GM10266 (cell line): ENCODE measurements around the gene VPS37B.

ENCODE experiments used
- DNase-seq: peaks from one replicate; pipeline ENCODE4 v3.0.0; 2012; ENCODE audit errors: extremely low spot score
- TF ChIP-seq, protein P1 (sequence below): IDR thresholded peaks from 2 replicates; pipeline ENCODE4 v1.5.1; 2012; ENCODE audit warnings: mild to moderate bottlenecking, low read depth; ENCODE audit not compliant: control insufficient read depth, insufficient read depth; ENCODE audit errors: missing control alignments

VPS37B gene

GRCh38 chr12:122827258-122827657 lies 68.7 kb downstream of the VPS37B start:
- TF ChIP-seq, protein P1, sequence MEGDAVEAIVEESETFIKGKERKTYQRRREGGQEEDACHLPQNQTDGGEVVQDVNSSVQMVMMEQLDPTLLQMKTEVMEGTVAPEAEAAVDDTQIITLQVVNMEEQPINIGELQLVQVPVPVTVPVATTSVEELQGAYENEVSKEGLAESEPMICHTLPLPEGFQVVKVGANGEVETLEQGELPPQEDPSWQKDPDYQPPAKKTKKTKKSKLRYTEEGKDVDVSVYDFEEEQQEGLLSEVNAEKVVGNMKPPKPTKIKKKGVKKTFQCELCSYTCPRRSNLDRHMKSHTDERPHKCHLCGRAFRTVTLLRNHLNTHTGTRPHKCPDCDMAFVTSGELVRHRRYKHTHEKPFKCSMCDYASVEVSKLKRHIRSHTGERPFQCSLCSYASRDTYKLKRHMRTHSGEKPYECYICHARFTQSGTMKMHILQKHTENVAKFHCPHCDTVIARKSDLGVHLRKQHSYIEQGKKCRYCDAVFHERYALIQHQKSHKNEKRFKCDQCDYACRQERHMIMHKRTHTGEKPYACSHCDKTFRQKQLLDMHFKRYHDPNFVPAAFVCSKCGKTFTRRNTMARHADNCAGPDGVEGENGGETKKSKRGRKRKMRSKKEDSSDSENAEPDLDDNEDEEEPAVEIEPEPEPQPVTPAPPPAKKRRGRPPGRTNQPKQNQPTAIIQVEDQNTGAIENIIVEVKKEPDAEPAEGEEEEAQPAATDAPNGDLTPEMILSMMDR: no peak
- peak; percentile 15 for DNase-seq

DNA sequence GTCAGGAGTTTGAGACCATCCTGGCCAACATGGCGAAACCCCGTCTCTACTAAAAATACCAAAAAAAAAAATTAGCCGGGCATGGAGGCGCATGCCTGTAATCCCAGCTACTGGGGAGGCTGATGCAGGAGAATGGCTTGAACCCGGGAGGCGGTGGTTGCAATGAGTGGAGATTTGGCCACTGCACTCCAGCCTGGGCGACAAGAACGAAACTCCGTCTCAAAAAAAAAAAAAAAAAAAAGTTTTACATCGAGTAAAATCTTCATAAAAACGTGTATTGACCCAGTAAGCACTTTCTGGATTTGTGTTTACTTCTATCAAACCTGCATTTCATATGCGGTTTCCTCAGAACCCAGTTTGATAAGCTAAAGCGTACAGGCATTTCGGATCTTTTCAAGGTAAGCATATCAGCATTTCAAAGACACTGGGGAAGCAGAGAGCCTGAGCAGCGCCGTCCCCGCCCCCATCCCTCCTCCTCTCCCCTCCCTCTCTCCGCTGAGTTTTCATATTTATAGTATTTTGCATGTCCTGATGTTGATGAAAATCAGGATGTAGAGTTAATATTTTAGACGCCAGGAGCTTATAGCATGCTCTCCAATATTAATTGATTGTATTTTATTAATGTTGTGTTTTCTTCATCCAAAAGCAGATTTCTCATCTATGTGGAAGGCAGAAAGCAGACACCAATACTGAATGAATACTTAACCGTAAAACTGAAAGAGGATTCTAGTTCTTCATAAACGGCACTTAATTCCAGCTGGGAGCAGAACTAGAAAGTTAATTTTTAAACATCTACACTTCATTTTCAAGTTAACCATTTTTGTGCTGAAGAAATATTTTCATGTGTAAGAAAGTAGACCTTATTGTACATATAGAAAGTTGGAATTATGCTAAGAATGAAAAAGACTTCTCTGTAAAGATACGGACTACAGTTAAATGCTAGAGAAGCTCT lies 69.9 kb downstream of the VPS37B start:
- TF ChIP-seq, protein P1: no peak
- no peak for DNase-seq

DNA sequence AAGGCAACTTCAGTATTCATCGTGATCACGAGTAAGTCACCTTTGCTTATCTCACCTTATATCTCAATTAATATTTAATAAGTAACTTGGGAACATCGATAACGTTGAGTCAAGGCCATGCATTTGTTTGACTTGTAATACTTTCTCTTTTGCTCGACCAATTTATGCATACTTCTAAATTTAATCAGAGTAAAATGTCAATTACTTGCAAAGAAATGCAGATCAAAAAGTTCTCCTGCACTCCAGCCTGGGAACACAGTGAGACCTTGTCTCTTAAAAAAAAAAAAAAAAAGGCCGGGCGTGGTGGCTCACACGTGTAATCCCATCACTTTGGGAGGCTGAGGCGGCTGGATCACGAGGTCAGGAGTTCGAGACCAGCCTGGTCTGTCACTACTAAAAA lies 72.5 kb downstream of the VPS37B start:
- DNase-seq: no peak
- TF ChIP-seq, protein P1: no peak

DNA sequence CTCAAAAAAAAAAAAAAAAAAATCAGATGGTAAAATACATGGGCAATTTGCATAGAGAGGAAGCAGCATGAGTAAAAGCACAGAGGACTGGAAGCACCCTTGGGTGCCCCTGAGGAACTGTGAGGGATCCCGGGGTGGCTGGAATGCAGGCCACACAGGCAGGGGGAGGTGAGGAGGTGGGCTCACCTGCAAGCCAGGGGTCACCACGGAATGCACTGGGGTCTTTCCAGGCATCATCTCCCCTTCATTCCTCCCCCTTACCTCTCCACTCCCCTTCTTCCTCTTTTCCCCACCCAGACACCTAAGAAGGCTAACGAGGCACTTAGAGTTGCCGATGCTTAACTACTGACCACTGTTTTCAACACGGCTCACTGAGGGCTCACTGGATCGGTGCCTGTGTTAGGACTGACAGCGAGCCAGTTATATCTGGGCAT lies 75.1 kb downstream of the VPS37B start:
- TF ChIP-seq, protein P1: no peak
- DNase-seq: no peak

- DNase-seq: no peak
- TF ChIP-seq, protein P1: no peak
Measured at GRCh38 chr12:122820138-122820537, 75.8 kb downstream of the VPS37B start.

DNA sequence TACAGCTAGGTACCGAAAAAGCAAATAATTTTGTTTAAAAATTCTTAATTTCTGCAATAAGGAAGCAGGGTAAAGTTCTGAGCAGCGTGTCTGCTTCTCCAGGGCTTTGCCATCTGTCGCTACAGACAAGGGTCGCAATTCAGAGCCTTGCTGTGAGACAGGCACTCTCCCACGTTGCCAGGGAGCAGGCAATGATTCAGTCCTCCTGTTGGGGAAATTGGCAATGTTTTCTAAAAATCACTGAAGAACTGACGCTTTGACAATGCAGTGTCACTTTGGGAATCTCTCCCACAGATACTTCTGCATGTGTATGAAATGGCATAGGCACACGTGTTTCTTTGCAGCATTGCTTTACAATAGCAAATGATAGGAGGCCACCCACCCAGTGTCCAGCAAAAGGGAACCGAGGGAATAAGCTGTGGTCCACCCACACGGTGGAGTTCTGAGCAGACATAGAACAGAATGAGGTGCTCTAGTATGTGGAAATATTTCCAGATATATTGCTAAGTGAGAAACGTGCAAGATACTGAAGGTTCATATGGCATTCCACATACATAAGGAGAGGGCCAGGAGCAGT lies 76.6 kb downstream of the VPS37B start:
- TF ChIP-seq, protein P1: no peak

More for the DNA sequence above, 76.6 kb downstream of the VPS37B start:
- no peak for DNase-seq
